GM19467 (cell line): ENCODE measurements around the gene PRSS53.
"Not testable (repeated sequence)": the region's sequence is repeated elsewhere in the genome, so short reads cannot be mapped to it uniquely, and the experiment has no call there.

ENCODE experiments used
- ATAC-seq: cut with Tn5 transposase; IDR thresholded peaks from one replicate; pipeline ENCODE4 v1.9.1; 2021; ENCODE audit warnings: mild to moderate bottlenecking, moderate library complexity; ENCODE audit not compliant: unreplicated experiment

The PRSS53 gene

DNA sequence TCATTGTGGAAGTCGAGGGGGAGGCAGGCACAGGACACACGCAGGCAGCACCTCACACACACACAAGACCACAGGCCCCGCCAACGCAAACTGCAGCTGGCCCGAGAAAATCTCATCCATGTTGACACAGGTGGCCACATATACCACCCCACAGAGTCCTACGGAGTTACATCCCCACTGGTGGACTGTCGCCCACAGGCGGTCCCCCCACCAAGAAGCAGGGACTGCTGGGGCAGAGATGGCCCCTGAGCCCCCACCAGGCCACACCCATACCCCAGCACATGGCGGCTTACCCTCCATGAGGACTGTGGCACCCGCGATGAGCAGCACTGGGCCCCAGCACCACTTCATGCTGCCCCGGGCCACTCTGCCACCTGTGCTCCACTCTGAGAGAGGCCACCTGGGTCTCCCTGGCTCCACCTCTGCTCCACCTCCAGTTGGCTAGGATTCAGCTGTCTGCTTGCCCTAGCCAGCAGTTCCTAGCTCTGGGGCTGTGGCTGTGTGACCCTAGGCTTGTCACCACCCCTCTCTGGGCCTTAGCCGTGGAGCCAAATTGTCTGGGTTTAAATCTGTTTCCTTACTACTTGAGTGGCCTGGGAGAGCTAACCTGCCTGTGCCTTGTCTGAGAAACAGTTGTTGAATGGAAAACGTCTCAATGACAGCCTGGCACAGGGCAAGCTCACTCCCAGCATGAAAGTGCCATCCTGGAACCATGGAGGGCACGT lies at the start of gene PRSS53:
PRSS53 (minus strand) TSS at position 485 of the 725 bp plus-strand sequence; CDS start at position 351, 134 bp downstream.
- no peak for ATAC-seq

- ATAC-seq = not testable (repeated sequence)
Observed at GRCh38 chr16:31136822-31137499, 48.2 kb upstream of the PRSS53 start.

DNA sequence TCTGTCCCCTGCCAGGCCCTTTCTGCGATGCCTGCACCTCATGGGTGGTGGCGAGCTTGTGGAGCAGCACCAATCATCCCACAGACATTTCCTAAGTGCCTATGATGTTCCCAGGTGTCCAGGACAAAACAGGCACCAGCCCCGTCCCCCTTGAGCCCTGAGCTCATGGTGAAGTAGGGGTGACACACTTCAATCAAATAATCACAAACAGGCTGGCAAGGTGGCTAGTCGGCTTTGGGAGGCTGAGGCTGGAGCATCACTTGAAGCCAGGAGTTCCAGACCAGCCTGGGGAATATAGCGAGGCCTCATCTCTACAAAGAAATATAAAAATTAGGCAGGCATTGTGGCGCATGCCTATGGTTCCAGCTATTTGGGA lies 47.5 kb upstream of the PRSS53 start:
- ATAC-seq = no peak

DNA sequence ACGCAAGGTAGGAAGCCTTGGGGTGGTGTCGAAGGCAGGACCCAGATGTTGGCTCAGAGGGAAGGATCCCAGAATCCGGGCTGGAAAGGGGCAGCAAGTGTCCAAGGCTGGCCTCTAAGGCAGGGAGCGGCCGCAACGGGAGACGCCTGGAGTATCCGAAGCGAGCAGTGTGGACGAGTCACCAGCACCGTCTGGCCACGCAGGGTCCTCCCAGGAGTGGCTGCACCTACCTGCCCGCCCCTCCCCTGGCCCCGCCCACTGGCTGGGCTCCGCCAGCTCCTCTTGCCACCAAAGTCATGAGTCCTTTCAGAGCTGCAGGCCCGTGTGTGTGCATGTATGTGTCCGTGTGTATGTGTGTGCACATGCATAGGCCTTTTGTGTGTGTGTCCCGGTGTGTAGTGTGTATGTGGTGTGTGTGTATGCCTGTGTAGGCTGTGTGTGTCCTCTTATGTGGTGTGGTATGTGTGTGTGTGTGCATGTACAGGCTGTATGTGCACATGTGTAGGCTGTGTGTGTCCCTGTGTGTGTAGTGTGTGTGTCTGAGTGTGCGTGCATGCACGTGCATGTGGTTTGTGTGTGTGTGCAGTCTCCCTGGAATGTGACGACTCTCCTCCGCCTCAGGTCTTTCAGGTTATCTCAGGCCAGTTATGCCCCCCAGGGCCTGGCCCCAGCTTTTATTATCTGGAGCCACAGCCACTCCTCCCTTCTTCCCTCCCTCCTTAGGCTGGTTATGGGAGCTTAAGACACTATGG lies 47.0 kb upstream of the PRSS53 start, which contains the start of gene PRSS8:
PRSS8 (minus strand) TSS at position 193 of the 752 bp plus-strand sequence. CDS start 229 bp downstream, outside the sequence.
- no peak for ATAC-seq

DNA sequence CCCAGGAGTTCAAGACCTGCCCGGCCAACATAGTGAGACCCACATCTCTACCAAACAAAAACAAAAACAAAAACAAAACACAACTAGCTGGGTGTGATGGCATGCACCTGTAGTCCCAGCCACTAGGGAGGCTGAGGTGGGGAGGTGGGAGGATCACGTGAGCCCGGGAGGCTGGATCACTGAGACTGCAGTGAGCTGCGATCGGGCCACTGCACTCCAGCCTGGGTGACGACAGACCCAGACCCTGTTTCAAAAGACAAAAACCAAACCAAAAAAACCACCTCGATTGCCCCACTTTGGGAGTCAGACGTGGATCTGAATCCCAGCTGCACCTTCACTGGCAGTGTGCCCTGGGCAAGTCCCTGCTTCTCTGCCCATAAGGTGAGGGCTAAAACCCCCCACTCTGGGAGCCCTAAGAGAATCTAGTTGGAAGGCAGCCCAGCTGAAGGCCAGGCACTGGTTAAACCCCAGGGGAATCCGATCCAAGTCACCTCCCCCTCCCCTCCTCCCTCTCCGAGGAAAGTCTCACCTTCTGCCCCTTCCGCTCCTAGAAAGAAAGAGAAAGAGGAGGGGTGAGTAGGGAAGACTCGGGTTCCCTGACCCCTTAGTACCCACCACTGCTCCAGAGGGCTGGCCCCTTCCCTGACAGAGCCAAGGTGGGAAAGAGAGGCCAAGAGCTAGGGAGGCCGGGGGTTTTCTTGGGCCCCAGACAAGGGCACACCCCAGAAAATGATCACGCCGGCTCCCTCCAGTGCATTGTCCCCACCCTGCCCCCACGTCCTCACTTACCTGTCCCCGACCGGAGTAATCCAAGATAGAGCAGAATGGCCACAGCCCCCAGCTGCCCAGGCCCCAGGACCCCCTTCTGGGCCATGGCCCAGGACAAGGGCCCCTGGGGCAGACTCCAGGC lies 46.1 kb upstream of the PRSS53 start:
- ATAC-seq = no peak

GRCh38 chr16:31134091-31134571 lies 45.4 kb upstream of the PRSS53 start:
- no peak for ATAC-seq

- no peak for ATAC-seq
Observed at GRCh38 chr16:31133046-31133501, 44.3 kb upstream of the PRSS53 start.

DNA sequence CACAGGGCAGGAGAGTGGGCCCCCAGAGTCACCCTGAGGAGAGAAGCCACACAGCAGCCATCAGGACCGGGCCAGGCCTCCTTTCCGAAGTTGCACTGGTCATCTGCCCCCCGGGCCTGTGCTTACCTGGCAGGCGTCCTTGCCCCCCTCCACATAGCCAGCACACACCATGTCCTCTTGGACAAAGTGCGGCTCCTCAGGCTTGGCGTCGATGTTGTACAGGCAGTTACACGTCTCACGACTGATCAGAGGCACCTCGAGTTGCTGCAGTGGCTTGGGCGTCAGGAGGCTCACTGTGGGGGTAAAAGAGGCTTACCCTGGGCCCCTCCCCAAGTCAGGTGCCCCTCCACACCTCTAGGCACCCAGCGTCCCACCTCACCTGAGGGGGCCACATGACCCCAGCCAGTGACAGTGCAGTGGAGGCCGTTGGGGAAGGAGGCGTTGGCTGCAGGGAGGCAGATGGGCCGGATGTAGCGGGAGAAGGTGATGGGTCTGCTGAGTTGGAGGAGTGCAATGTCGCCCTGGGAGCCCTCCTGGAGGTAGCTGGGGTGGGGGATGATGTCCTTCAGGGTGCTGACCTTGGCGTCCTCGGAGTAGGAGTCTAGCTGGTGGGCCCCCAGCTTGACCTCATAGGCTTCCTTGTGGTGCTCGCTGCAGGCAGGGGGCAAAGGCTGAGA lies 43.7 kb upstream of the PRSS53 start:
- ATAC-seq = no peak

DNA sequence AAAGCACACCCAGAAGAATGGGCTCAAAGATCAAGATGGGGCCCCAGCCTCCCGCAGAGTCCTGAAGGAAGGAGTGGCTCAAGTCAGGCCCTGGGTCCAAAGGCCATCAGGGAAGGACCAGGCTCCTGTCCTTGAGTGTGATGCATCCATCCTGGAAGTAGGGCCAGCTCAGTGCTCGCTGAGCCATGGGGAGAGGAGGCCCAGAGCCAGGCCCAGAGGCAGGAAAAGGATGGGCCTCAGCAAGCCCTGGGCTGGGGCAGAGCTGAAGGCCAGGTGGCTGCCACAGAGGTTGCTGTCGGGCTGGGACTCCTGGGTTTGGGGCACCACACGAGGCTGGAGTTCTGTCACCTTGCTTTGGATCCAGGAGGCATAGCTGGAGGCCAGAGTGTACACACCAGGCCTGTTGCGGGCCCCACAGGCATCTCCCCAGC lies 43.1 kb upstream of the PRSS53 start:
- no peak for ATAC-seq

DNA sequence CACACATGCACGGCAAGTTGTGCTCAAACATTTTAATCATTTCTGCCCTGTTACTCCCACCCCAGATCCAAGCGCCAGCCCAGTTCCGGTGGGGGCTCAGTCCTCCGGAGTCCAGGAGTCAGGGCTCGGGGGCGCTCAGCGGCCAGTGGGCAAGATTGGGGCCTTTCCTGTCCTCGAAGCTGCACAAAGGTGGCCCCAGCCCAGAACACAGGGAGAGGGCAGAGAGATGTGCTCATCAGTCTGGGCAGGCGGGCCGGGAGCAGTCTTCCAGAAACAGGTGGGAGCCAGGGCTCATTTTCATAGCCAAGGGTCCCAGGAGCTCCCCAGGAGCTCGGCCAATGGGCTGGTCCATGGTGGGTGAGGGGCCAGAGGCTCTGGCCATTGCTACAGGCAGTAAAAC lies 42.7 kb upstream of the PRSS53 start:
- no peak for ATAC-seq

GRCh38 chr16:31130899-31131298 lies 42.2 kb upstream of the PRSS53 start:
- no peak for ATAC-seq

GRCh38 chr16:31130336-31130891 lies 41.7 kb upstream of the PRSS53 start:
- ATAC-seq = no peak

GRCh38 chr16:31129568-31130335 lies 41.0 kb upstream of the PRSS53 start:
- ATAC-seq = no peak

DNA sequence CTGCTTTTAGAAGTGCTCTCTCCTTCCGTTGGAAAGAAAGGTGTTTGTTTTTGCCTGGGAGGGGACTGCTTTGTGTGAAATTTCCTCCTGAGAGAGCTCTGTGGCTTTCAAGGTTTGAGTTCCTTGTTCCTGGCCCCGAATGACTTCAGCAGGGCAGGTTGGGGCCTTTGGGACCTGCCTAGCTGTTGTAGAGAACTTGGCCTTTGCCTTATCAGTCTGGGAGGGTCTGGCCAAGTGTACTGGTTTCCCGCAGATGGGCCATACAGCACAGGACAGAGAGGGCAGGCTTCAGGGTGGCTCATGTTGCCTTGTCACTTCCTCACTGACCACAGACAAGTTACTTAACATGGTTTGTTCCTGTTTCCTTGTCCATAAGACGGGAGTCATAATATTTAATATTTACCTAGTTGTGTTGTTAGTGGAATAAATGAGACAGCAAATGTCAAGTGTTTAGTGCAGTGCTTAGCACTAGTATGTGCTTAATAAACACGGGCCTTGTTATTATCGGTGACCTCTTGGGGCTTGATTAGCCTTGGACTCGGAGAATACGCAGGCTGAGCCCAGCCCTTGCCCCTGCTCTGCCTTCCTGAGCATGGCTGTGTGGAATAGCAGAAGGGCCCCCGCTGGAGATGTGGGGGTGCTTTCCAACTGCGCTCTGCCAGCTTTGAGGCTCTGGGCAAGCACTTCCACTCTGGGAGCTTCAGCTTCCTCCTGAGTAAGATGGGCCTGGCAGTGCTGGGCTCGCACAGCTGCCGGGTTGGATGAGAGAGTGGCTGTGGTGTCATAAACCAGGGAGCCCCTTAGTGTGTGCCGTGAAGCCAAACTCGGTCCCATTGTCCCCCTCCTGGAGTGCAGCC lies 40.2 kb upstream of the PRSS53 start:
- no peak for ATAC-seq

- ATAC-seq = no peak
Observed at GRCh38 chr16:31127182-31127581, 38.4 kb upstream of the PRSS53 start.

DNA sequence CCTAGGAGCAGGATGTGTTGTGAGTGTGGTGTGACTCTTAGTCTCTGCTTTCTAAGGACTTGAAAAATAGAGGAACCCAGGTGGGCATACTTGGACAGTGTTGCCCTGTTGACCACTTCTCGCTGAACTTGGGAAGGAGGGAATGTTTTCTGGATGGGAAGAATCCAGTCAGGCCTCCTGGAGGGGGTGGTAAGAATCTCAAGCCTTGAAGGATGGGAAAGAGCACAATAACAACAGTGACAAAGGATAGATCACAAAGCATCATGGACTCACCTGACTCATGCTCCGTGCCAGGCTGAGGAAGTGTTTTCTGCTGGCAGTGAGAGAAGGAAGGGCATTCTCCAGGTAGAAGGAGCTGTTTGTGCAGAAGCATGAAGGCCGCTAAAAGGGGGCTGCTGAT lies 37.1 kb upstream of the PRSS53 start:
- ATAC-seq = no peak

- ATAC-seq = no peak
Observed at GRCh38 chr16:31120129-31120528, 31.4 kb upstream of the PRSS53 start.
